ENCODE measurements around the gene CAAP1. TPM values are rescaled to one million over a fixed set of nuclear protein-coding genes. Genes with fewer than 3 reads are reported as not detected.

CAAP1 gene
- 9.5 and 12.1 TPM in 2 replicates for total RNA-seq

GRCh38 chr9:26892251-26893029 lies at the start of gene CAAP1:
Gene CAAP1, minus strand, starts transcription at chr9:26892802. Its CDS starts 87 bp downstream, at chr9:26892715.

Other genes starting within 250 kb of the CAAP1 start
- gene PLAA, start 54.4 kb upstream of the CAAP1 start, total RNA-seq = 29.6 and 37.7 TPM in 2 replicates
- 12.3 and 13.4 TPM in 2 replicates for gene IFT74, start 63.6 kb upstream of the CAAP1 start, total RNA-seq
- gene LRRC19, start 112.9 kb upstream of the CAAP1 start, total RNA-seq = not detected in 2 replicates
- gene TEK, start 216.4 kb upstream of the CAAP1 start, total RNA-seq = 1.9 and 2.2 TPM in 2 replicates